HG03135 (cell line): ENCODE measurements around the gene OR11L1.

ENCODE experiments used
- ATAC-seq: cut with Tn5 transposase; IDR thresholded peaks from one replicate; pipeline ENCODE4 v1.9.1; 2021; ENCODE audit warnings: mild to moderate bottlenecking, moderate library complexity; ENCODE audit not compliant: unreplicated experiment

OR11L1 gene

DNA sequence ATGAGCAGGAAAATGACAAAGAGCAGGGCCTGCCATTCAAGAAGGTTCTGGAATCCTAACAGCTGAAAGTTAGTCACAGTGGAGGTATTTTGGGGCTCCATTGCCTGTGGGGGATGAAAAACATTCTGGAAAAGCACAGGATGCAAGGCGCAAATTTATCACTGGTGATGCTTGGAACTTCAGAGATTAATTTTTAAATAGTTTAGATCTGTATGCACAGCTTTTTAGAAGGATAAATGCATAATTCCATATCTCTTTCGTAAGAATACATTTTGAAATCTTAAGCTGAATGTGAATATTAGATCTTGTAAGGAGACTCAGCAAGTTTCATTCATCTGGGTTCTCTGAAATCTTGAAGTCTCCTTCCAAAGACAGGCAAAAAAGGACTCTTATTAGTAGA, at the start of gene OR11L1:
Gene OR11L1 (minus strand): TSS at position 101 of the 400 bp plus-strand sequence. CDS start 0 bp downstream, at position 101.
- no peak for ATAC-seq

- no peak for ATAC-seq
Observed at GRCh38 chr1:247884797-247885413, 43.2 kb upstream of the OR11L1 start.

DNA sequence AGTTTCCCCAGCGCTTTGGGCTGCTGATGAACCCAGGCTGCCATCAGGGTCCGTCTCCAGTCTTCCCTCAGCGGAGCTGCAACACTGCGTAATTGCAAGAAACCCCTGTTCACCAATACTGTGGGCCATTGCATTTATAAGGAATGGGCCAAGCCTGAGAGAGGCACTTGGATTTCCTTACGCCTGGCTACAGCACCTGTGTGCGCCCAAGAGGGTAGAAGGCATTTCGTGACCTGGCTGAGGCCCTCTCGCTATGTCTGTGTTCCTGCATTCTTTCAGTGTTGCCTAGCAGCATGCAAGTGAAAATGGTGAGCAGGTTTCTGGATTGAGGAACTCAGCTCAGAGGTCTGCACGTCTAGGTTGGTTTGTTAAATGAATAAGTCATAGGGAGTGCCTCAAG, 41.6 kb upstream of the OR11L1 start:
- ATAC-seq = no peak

DNA sequence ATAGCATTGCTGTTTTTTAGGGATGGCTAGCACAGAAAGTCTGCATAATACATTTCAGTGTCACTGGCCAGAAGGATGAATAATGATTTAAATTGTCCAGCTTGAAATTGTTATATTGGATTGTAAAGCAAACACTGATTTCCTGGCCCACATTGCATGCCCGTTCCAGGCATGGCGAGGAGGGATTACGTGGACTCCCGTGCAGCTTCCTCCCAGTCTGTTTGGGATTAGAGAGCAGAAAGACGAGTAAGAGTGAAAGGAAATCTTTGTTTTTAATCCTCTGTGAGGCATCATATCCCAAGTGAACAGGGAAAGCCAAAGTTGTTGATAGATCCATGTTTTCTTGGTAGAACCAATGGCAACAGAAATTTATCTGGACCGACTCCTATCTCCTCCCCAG, 23.7 kb upstream of the OR11L1 start:
- ATAC-seq = no peak

DNA sequence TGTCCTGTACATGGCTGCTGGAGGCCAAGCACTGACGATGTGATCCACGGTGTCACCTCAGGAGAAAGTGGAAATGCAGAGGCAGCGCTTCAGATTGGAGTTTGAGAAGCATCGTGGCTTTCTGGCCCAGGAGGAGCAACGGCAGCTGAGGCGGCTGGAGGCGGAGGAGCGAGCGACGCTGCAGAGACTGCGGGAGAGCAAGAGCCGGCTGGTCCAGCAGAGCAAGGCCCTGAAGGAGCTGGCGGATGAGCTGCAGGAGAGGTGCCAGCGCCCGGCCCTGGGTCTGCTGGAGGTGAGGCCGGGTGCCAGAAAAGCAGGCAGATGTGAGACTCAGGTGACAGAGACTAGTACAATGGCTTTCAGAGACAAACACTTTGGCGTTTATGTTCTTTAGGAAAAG, 22.9 kb upstream of the OR11L1 start:
- ATAC-seq = no peak

GRCh38 chr1:247862756-247863155, 21.1 kb upstream of the OR11L1 start:
- no peak for ATAC-seq

DNA sequence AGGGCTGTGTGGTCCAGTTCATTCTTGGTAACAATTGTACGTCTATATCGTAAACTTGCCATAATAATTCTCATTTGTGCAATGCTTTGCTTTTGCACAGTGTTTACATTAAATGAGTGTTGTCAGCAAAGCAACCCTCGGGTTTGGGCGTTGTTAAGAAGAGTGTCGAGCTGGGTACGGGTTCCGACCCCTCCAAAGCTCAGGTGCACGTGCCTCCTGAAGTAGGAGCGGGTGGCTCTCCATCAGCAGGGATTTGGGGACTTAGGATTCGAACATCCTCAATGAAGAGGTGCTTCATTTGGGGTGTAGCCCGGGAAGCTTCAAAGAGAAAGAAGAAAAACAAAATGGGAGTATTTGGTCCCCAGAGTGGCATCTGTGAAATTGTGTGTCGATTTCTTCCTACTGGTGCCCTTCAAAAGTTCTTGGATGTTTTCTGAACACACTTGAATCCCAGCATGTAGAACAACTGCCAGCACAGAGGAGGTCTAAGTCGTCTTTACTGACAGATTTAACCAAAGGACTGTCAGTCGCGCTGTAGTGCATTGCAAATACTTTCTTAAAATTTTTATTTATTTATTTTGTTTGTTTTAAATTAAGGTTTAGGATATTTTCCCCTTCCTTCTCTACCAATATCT, 16.4 kb upstream of the OR11L1 start:
- no peak for ATAC-seq

GRCh38 chr1:247857069-247857984, 15.6 kb upstream of the OR11L1 start, which contains the start of gene TRIM58:
TRIM58 (plus strand) TSS chr1:247857187; CDS start chr1:247857247, 60 bp downstream.
- ATAC-seq = peak; percentile 59

- ATAC-seq = no peak
Observed at GRCh38 chr1:247855911-247856310, 14.2 kb upstream of the OR11L1 start.

DNA sequence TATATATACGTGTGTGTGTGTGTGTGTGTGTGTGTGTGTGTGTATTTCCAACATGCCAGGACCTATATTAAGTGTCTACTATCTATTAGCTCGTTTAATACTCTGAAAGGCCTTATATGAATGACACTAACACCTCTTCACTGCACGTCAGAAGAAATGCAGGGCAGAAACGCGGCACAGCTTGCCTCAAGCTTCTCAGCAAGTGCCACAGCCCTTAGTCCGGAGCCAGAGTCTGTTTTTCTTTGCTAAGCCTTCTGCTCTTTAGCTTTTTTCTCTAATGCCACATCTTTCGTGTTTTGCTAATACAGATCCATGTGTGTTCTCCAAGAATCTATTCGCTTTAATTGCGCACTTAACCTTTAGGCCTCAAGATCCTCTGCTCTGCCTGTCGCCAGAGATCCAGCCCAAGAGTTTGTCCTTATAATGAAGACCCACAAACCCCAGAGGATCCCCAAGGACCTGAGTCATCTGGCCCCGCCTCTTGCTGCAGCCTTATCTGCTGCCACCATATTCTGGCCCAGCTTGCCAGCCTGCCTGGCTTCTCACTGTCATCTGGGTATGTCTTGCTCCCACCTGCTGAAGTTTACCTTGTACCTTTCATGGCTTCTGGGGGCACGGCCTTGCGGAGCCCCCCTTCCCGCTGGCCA, 13.3 kb upstream of the OR11L1 start:
- ATAC-seq = no peak

DNA sequence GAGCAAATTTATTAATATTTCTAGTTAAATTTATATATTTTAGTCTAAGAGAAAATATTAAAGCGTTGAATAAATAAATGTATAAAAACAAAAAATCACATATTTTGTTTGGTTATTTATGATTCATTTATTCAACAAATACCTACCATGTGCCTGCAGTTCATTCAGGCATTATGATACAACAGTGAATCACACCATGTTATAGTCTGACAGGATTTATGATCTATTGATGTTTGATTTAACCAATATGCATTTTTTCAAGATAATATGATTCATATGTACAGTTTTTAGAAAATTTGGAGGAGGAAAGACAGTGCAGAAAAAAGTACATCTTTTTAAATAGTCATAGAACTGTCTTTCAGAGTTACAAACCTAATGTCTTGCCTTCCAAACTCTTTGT, 7.9 kb upstream of the OR11L1 start:
- ATAC-seq = no peak

- no peak for ATAC-seq
Observed at GRCh38 chr1:247848346-247848745, 6.7 kb upstream of the OR11L1 start.

DNA sequence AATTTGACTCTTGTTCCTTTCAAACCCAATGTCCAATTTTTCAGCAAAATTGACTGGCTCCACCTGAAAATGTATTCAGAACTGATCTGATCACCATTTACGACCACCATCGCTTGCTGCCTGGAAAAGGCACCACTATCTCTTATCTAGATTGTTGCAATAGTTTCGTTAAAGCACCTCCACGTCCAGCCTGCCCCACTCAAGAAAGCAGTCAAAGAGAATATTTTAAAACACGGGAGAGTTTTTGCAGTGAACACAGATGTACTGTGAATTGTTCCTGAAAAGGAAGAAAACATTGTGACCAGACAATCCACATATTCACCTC, 4.0 kb upstream of the OR11L1 start:
- no peak for ATAC-seq

DNA sequence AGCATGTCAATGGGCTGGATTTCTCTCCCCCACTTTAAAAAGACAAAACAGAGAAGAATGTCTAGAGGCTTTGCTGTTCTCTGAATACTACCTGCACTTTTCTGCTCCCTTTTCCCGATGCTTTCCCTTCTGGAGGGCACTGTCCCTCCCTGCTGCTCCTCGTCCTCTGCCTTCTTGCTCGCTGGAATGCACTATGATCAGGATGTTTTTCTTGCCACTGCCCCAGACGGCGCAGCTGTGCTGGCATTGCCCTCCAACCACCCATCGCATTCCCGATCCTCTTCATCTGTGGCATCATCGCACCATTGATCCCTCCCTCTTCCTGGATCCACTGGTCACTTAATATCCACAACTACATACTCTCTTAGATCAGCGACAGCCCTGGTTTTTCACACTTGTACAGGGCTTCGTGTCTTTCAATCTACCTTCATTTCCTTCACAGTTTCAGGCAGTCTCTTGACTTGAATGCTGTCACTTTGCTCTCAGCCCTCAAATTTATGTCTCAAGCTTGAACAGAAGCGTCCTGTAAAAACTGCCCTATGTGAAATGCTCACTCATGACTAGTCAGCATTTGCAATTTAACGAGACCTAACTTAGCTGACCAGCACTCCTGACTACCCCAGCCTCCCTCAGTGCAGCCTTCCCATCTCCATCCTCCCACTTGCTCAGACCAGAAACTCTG, 3.5 kb upstream of the OR11L1 start:
- ATAC-seq = no peak

GRCh38 chr1:247843411-247843810, 1.7 kb upstream of the OR11L1 start:
- no peak for ATAC-seq

- no peak for ATAC-seq
Observed at GRCh38 chr1:247840818-247841217, 878 bp downstream of the OR11L1 start.

DNA sequence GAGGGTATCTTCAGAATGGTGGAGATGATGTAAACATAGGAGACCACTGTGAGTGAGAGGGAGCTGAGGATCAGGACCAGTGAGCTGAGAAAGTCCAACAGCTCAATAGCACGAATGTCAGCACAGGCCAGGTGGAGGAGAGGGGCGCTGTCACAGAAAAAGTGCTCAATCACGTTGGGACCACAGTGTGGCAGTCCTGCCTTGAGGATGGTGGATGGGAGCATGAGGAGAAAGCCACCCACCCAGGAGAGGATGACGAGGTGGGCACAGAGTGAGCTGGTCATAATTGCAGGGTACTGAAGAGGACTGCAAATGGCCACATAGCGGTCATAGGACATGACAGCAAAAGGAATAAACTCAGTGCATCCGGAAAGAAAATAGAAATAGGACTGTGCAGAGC, 8.1 kb downstream of the OR11L1 start:
- ATAC-seq = no peak

DNA sequence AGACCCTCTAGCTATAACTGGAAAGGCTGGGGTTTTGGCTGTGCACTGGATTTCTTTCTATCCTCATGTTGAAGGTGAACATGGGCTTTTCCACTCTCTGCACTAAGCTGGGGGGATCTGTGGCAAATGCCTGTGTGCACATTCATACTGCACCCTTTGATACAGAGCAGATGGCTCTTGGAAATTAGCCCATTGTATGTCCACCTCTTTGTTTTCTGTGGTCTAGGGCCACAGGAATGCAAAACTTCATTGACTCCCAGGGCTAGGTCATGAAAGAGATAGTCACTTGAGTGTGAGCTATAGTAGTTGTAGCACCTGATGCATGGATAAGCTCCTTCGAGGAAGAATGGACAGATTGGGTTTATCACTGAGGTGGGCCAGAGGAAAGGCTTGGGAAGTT, 12.0 kb downstream of the OR11L1 start:
- no peak for ATAC-seq

DNA sequence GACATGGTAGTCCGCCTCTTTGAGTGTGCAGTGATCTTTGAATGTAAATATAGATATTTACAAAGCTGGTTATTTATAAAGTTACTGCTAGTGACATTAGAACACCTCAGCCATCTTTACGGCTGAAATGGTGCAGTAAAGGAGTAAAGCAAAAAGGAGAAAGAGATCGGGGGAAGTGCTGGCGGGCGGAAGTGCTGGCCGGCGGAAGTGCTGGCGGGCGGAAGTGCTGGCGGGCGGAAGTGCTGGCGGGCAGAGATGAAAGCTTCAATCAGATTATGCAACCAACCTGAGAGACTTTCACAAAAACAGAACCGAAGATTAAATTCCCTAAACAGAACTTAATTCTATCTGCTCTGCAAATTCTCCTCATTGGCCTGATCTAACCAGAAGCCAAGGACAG, 16.3 kb downstream of the OR11L1 start:
- ATAC-seq = no peak

DNA sequence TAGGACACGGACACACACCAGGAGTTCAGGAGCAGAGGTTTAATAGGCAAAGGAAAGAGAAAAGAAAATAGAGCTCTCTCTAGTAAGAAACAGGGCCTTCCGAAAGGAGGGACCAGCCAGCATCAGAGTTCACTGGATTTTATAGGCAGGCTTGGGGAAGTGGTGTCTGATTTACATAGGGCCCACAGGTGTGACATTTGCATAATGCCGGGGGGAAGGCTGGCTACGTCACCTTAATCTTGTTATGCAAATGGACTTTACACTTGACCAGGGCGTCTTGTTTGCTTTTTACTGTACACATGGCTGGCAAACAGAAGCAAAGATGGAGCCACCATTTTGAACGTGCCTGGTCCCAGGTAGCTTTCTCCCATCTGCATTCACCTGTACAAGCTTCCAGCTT, 17.7 kb downstream of the OR11L1 start, which contains the start of gene OR14A16:
Gene OR14A16 (minus strand): TSS at position 97 of the 400 bp plus-strand sequence. CDS start 8,390 bp downstream, outside the sequence.
- no peak for ATAC-seq

DNA sequence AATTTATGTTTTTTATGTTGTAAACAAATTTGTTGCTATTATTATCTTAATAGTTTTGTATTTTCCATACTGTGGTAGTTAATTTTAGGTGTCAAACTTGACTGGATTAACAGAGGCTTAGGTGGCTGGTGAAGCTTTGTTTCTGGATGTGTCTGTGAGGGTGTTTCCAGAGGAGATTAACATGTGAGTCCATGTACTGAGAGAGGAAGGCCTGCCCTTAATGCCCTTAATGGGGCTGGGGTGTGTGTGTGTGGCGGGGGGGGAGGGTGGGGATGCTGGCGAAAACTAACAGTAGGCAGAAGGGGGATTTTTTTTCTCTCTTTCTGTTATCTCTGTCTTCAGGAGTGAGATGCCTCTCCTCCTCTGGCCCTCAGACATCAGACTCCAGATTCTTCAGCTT, 19.6 kb downstream of the OR11L1 start:
- ATAC-seq = no peak
